PC-3 (cell line): ENCODE data around the gene TTC1. TPM values are rescaled to one million over a fixed set of nuclear protein-coding genes. Genes with fewer than 3 reads are reported as not detected.
"Not testable (repeated sequence)": the region's sequence is repeated elsewhere in the genome, so short reads cannot be mapped to it uniquely, and the experiment has no call there.

Experiments
- ATAC-seq: fragments of 200-7000 bp; cut with Tn5 transposase; 2 replicates; pipeline ENCODE4 v1.9.1; 2020; ENCODE audit warnings: mild to moderate bottlenecking, moderate library complexity
- BruUV-seq: library from RNA; stranded (reverse); fragments of 400-500 nt; replicated peaks from 2 replicates; lab custom pipeline; 2021; lab: Mats Ljungman, UMichigan
- CTCF ChIA-PET: fragments of 300-600 bp; sonication (Branson Sonifier 250); formaldehyde crosslinking; loops from one replicate; lab custom pipeline; 2022; ENCODE audit warnings: antibody characterized with exemption; lab: Charles Lee
- POLR2A ChIA-PET: fragments of 300-600 bp; sonication (Branson Sonifier 250); formaldehyde crosslinking; loops from one replicate; lab custom pipeline; 2022; ENCODE audit warnings: antibody characterized with exemption; ENCODE audit not compliant: unreplicated experiment; lab: Charles Lee
- DNase-seq: peaks from one replicate; pipeline ENCODE4 v3.0.0-alpha.2; 2015
- H2AFZ ChIP-seq: fragments of 300-600 bp; sonication (generic); 2 replicates; pipeline ENCODE4 v1.6.0; 2016; ENCODE audit warnings: antibody characterized with exemption, low read length
- H3F3A ChIP-seq: fragments of 300-600 bp; sonication (generic); one replicate; pipeline ENCODE4 v1.6.0; 2017; ENCODE audit warnings: antibody characterized with exemption, low read length, control low read depth, mild to moderate bottlenecking; ENCODE audit not compliant: unreplicated experiment
- H3K27ac ChIP-seq: fragments of 300-600 bp; sonication (generic); 2 replicates; pipeline ENCODE4 v1.5.1; 2016; ENCODE audit warnings: mild to moderate bottlenecking, low read length
- H3K27me3 ChIP-seq: fragments of 300-600 bp; sonication (generic); 2 replicates; pipeline ENCODE4 v1.6.1; 2016; ENCODE audit warnings: low read length, mixed read lengths
- H3K36me3 ChIP-seq: fragments of 300-600 bp; sonication (generic); 2 replicates; pipeline ENCODE4 v1.6.1; 2016; ENCODE audit warnings: low read depth, mixed run types, low read length, mixed read lengths
- H3K4me1 ChIP-seq: fragments of 300-600 bp; sonication (generic); 2 replicates; pipeline ENCODE4 v1.5.1; 2016; ENCODE audit warnings: low read length; ENCODE audit not compliant: insufficient read depth
- H3K4me2 ChIP-seq: fragments of 300-600 bp; sonication (generic); 2 replicates; pipeline ENCODE4 v1.6.0; 2016; ENCODE audit warnings: low read length
- H3K4me3 ChIP-seq: fragments of 300-600 bp; sonication (generic); 2 replicates; pipeline ENCODE4 v1.5.1; 2016; ENCODE audit warnings: mild to moderate bottlenecking, low read length, mixed read lengths
- H3K79me2 ChIP-seq: fragments of 300-600 bp; sonication (generic); 2 replicates; pipeline ENCODE4 v1.6.1; 2017; ENCODE audit warnings: low read length, mixed read lengths
- H3K9ac ChIP-seq: fragments of 300-600 bp; sonication (generic); 2 replicates; pipeline ENCODE4 v1.6.0; 2016; ENCODE audit warnings: mild to moderate bottlenecking, low read length
- H3K9me2 ChIP-seq: fragments of 300-600 bp; sonication (generic); replicated peaks from 2 replicates; pipeline ENCODE4 v1.6.1; 2016; ENCODE audit warnings: mixed run types, low read length, mixed read lengths
- H3K9me3 ChIP-seq: fragments of 300-600 bp; sonication (generic); 2 replicates; pipeline ENCODE4 v1.6.1; 2016; ENCODE audit warnings: low read length, mixed read lengths
- H4K20me1 ChIP-seq: fragments of 300-600 bp; sonication (generic); 2 replicates; pipeline ENCODE4 v1.6.1; 2016; ENCODE audit warnings: low read length, mixed read lengths
- EZH2 ChIP-seq: fragments of 300-600 bp; sonication (generic); IDR thresholded peaks from one replicate; pipeline ENCODE4 v1.6.1; 2017; ENCODE audit warnings: antibody characterized with exemption, mild to moderate bottlenecking, low read length; ENCODE audit not compliant: unreplicated experiment
- EZH2phosphoT487 ChIP-seq: fragments of 300-600 bp; sonication (generic); IDR thresholded peaks from 2 replicates; pipeline ENCODE4 v1.6.1; 2018; ENCODE audit warnings: mild to moderate bottlenecking, antibody characterized with exemption, low read length, borderline replicate concordance
- intact Hi-C: fragments of 100-400 bp; cut with micrococcal nuclease; formaldehyde crosslinking; loops from 2 replicates; pipeline ENCODE4 v1.9.0; 2023
- total RNA-seq: library from RNA; depleted of rRNA; stranded (reverse); fragments of >200 nt; gene quantifications from 2 replicates; pipeline ENCODE4 v1.2.3, GENCODE V29; 2014
- TF ChIP-seq, protein P1 (sequence below): fragments of 300-600 bp; sonication (generic); conservative IDR thresholded peaks from 2 replicates; pipeline ENCODE4 v1.5.1; 2017; ENCODE audit warnings: antibody characterized with exemption, low read depth, mild to moderate bottlenecking, low read length

The TTC1 gene
- total RNA-seq, 1 experiment from 2014 or later = 61.4 TPM

DNA sequence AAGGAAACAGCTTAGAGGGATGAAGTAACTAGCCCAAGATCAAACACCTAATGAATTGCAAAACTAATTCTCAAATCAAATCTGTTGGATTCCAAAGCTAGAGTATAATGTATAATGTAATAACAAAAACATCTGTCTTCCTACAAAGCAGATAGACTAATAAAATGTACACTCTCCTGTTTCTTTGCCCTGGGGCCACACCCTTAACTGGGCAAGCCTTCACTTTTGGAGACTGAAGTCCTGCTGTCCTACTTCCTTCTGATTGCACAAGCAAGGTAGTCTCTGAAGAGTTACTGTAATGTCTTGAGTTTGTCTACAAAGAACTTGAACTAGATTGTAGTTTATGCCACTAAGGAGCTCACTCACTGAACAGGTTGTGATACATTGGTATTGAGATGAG is 2.5 kb downstream of the TTC1 start:
- no peak overlapping the region for H2AFZ ChIP-seq
- ATAC-seq (no peak), DNase-seq (no peak)
- no TSS peak for BruUV-seq
- H3K36me3 ChIP-seq = peaks cover 33% of the 10 kb centered on the region
- H3K4me2 ChIP-seq = peak overlapping the region; percentile 94
- H3K9me2 ChIP-seq = no peaks in the 10 kb centered on the region
- CTCF ChIA-PET = interaction anchor here (1.5 kb wide), 1 partner anchor 10 kb away, joined by 3 read pairs; no protein-coding TSS in a partner anchor
- no peaks in the 10 kb centered on the region for H3K27me3 ChIP-seq
- POLR2A ChIA-PET = interaction anchor here (0.6 kb wide), 1 partner anchor 26 kb away, joined by 5 read pairs; no protein-coding TSS in a partner anchor
- TF ChIP-seq EZH2 (no peak), EZH2phosphoT487 (no peak)
- TF ChIP-seq, protein P1, sequence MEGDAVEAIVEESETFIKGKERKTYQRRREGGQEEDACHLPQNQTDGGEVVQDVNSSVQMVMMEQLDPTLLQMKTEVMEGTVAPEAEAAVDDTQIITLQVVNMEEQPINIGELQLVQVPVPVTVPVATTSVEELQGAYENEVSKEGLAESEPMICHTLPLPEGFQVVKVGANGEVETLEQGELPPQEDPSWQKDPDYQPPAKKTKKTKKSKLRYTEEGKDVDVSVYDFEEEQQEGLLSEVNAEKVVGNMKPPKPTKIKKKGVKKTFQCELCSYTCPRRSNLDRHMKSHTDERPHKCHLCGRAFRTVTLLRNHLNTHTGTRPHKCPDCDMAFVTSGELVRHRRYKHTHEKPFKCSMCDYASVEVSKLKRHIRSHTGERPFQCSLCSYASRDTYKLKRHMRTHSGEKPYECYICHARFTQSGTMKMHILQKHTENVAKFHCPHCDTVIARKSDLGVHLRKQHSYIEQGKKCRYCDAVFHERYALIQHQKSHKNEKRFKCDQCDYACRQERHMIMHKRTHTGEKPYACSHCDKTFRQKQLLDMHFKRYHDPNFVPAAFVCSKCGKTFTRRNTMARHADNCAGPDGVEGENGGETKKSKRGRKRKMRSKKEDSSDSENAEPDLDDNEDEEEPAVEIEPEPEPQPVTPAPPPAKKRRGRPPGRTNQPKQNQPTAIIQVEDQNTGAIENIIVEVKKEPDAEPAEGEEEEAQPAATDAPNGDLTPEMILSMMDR = no peak
- H3K27ac ChIP-seq = no peak overlapping the region
- H3K9me3 ChIP-seq = no peaks in the 10 kb centered on the region
- no peak overlapping the region for H3K9ac ChIP-seq
- peaks cover 16% of the 10 kb centered on the region for H4K20me1 ChIP-seq
- H3F3A ChIP-seq = no peaks in the 10 kb centered on the region
- peak overlapping the region; percentile 86 for H3K4me3 ChIP-seq
- peaks cover 19% of the 10 kb centered on the region for H3K4me1 ChIP-seq
- intact Hi-C loops = no loop called here
- H3K79me2 ChIP-seq = peaks cover 55% of the 10 kb centered on the region

DNA sequence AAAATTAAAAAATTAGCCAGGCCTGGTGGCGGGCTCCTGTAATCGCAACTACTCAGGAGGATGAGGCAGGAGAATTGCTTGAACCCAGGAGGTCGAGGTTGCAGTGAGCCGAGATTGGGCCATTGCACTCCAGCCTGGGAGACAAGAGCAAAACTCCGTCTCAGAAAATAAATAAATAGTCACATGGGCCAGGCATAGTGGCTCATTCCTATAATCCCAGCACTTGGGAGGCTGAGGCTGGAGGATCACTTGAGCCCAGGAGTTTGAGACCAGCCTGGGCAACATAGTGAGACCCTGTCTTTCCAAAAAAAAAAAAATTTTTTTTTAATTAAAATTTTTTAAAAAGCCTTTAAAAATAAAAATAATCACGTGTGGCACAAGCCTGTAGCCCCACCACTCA is 5.3 kb downstream of the TTC1 start:
- H3K4me3 ChIP-seq, POLR2A ChIA-PET, H3K27ac ChIP-seq, H3K27me3 ChIP-seq, ATAC-seq, H3K9me3 ChIP-seq, intact Hi-C loops, CTCF ChIA-PET, H3F3A ChIP-seq, BruUV-seq, H3K4me2 ChIP-seq, H2AFZ ChIP-seq, H3K9ac ChIP-seq, DNase-seq, H3K9me2 ChIP-seq: not testable (repeated sequence)
- peaks cover 38% of the 10 kb centered on the region for H3K36me3 ChIP-seq
- H3K4me1 ChIP-seq = peaks cover 19% of the 10 kb centered on the region
- H4K20me1 ChIP-seq = peaks cover 16% of the 10 kb centered on the region
- peaks cover 60% of the 10 kb centered on the region for H3K79me2 ChIP-seq

DNA sequence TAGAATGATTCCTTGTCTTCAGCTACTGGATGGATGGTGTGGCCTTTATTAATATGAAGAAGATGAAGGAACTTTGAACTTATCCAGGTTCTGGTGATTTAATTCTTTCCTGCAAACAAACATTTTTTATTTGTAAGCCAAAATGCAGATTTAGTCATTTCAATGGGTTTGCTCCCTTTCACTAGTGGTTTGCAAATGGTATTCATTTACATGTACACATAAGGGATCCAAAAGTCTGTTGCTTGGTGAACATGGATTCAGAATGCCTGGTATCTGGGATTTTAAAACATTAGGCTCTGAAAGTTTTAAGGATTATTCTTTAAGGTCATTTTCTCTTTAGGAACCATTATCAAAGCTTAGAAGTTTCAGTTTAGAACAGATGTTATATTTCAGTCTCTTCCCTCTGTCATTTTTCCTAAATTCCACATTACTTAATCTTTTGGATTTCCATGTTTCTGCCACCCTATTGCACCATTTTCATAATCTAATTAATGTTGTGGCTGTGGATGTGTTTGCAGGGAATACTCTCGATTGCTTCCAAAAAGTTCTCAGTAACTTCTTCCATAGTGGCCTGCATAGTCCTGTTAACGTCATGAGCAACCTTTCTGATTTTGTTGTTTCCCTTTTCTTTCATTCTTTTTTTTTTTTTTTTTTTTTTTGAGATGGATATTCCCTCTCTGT is 10.1 kb downstream of the TTC1 start:
- Histone ChIP-seq H3K27me3 (no peaks in the 10 kb centered on the region), H4K20me1 (0 out of 2 replicates have a peak, but pooled peaks cover 5% of the 10 kb centered on the region), H3K79me2 (peaks cover 33% of the 10 kb centered on the region), H2AFZ (no peak overlapping the region), H3K27ac (no peak overlapping the region), H3K4me3 (no peak overlapping the region), H3K9me3 (no peaks in the 10 kb centered on the region), H3K4me2 (no peak overlapping the region), H3K4me1 (no peaks in the 10 kb centered on the region), H3K9me2 (no peaks in the 10 kb centered on the region), H3F3A (peaks cover 3% of the 10 kb centered on the region), H3K36me3 (peaks cover 22% of the 10 kb centered on the region), H3K9ac (no peak overlapping the region)
- no peak for ATAC-seq
- no peak for DNase-seq
- CTCF ChIA-PET = no interaction called here
- TF ChIP-seq, protein P1 = no peak
- TF ChIP-seq EZH2phosphoT487 = no peak
- no peak for TF ChIP-seq EZH2
- BruUV-seq = no TSS peak
- intact Hi-C loops = no loop called here
- POLR2A ChIA-PET = interaction anchor here (0.7 kb wide), 1 partner anchor 33 kb away, joined by 24 read pairs; no protein-coding TSS in a partner anchor
